Measurements from ENCODE around the gene FERMT1.

DNA sequence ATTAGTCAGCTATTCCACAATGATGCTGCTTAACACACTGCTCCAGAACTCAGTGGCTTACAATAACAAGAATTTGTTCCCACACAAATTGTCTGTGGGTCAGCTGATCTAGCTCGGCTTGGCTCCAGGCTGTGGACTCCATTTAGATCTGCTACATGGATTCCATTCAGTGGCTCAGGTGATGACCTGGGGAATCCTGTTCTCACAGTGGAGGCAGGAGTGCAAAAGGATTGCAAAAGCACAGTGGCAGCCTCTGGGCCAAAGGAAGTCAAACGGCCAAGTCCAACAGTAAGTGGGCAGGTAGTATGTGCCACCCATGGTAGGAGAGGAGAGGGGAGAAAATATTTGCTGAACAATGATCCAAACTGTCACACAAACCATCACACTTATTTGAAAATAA, 53.2 kb downstream of the FERMT1 start:
- TF ChIP-seq YY1 (IDR thresholded peaks at IDR 0.05; ENCODE audit: insufficient read depth, insufficient read length) (no peak), ZNF274 (IDR thresholded peaks at IDR 0.05; ENCODE audit: low read depth, low read length) (no peak), SUZ12 (IDR thresholded peaks at IDR 0.05; ENCODE audit: extremely low read depth, insufficient read depth, insufficient read length) (no peak)
